ENCODE measurements around the gene RYR1.

DNA sequence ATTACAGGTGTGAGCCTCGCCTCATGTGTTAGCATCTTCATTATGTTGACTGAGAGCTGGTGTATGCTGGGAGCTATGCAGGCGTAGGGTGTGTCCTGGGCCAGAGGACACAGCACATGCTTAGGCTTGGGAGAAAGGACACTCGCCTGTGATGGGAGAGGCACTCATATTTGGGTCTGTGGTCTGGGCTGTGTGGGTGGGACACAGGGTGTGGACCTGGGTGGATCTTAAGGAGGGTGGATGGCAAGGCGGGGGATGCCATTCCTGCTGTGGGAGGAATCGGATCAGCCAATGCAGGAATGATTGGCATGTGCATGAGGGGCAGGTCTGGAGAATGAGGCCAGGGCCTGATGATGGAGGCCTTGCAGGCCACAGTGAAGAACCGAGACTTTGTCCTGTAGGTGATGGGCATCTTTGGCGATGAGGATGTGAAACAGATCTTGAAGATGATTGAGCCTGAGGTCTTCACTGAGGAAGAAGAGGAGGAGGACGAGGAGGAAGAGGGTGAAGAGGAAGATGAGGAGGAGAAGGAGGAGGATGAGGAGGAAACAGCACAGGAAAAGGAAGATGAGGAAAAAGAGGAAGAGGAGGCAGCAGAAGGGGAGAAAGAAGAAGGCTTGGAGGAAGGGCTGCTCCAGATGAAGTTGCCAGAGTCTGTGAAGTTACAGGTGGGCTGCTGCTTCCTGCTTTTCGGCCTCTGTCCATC, 55.4 kb downstream of the RYR1 start:
- TF ChIP-seq, protein P1, sequence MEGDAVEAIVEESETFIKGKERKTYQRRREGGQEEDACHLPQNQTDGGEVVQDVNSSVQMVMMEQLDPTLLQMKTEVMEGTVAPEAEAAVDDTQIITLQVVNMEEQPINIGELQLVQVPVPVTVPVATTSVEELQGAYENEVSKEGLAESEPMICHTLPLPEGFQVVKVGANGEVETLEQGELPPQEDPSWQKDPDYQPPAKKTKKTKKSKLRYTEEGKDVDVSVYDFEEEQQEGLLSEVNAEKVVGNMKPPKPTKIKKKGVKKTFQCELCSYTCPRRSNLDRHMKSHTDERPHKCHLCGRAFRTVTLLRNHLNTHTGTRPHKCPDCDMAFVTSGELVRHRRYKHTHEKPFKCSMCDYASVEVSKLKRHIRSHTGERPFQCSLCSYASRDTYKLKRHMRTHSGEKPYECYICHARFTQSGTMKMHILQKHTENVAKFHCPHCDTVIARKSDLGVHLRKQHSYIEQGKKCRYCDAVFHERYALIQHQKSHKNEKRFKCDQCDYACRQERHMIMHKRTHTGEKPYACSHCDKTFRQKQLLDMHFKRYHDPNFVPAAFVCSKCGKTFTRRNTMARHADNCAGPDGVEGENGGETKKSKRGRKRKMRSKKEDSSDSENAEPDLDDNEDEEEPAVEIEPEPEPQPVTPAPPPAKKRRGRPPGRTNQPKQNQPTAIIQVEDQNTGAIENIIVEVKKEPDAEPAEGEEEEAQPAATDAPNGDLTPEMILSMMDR (conservative IDR thresholded peaks at IDR 0.05; ENCODE audit: low read length): no peak
- no peak for TF ChIP-seq EZH2phosphoT487 (IDR thresholded peaks at IDR 0.05; ENCODE audit: borderline replicate concordance)

Measured in Loucy (cell line).